GM19023 (cell line): Measurements from ENCODE around the gene TPPP3.
"Not testable (repeated sequence)": the region's sequence is repeated elsewhere in the genome, so short reads cannot be mapped to it uniquely, and the experiment has no call there.

ENCODE experiments used
- ATAC-seq: cut with Tn5 transposase; IDR thresholded peaks from one replicate; pipeline ENCODE4 v1.9.1; 2021; ENCODE audit warnings: mild to moderate bottlenecking, moderate library complexity; ENCODE audit not compliant: unreplicated experiment

TPPP3 gene

GRCh38 chr16:67391424-67392300 lies 1.6 kb downstream of the TPPP3 start:
- no peak for ATAC-seq

- no peak for ATAC-seq
Observed at GRCh38 chr16:67390816-67391423, 2.4 kb downstream of the TPPP3 start.

- no peak for ATAC-seq
Observed at GRCh38 chr16:67389911-67390815, 3.1 kb downstream of the TPPP3 start.

GRCh38 chr16:67388591-67388990 lies 4.7 kb downstream of the TPPP3 start:
- no peak for ATAC-seq

GRCh38 chr16:67388191-67388590 lies 5.1 kb downstream of the TPPP3 start:
- ATAC-seq = no peak

- no peak for ATAC-seq
Observed at GRCh38 chr16:67387479-67388079, 5.7 kb downstream of the TPPP3 start.

- no peak for ATAC-seq
Observed at GRCh38 chr16:67386861-67387455, 6.3 kb downstream of the TPPP3 start.

- no peak for ATAC-seq
Observed at GRCh38 chr16:67384778-67385510, 8.4 kb downstream of the TPPP3 start.

GRCh38 chr16:67383284-67383683 lies 10.0 kb downstream of the TPPP3 start:
- no peak for ATAC-seq

- no peak for ATAC-seq
Observed at GRCh38 chr16:67378642-67379041, 14.7 kb downstream of the TPPP3 start.

GRCh38 chr16:67376012-67376411 lies 17.3 kb downstream of the TPPP3 start:
- ATAC-seq = not testable (repeated sequence)

GRCh38 chr16:67372664-67373063 lies 20.6 kb downstream of the TPPP3 start:
- no peak for ATAC-seq

- ATAC-seq = no peak
Observed at GRCh38 chr16:67370661-67371060, 22.6 kb downstream of the TPPP3 start.

GRCh38 chr16:67364600-67365235 lies 28.6 kb downstream of the TPPP3 start:
- no peak for ATAC-seq

GRCh38 chr16:67361038-67361437 lies 32.3 kb downstream of the TPPP3 start:
- ATAC-seq = no peak

GRCh38 chr16:67359540-67360269 lies 33.6 kb downstream of the TPPP3 start:
- not testable (repeated sequence) for ATAC-seq

- no peak for ATAC-seq
Observed at GRCh38 chr16:67357561-67357960, 35.7 kb downstream of the TPPP3 start.

- no peak for ATAC-seq
Observed at GRCh38 chr16:67356396-67356795, 36.9 kb downstream of the TPPP3 start.

GRCh38 chr16:67352463-67352862 lies 40.8 kb downstream of the TPPP3 start:
- not testable (repeated sequence) for ATAC-seq
